Tibial nerve (tissue), 3 donors: ENCODE measurements around the gene ARHGEF11.

Experiments used
- POLR2A ChIP-seq, 2 donors: fragments of 450-650 bp; IDR thresholded peaks; one replicate each; pipeline ENCODE4 v1.6.1; 2017; ENCODE audit warnings: antibody characterized with exemption in 2 of 2, mild to moderate bottlenecking in 2 of 2, moderate library complexity in 2 of 2
- TF ChIP-seq, protein P1 (sequence below), 5 experiments: fragments of 200-600 bp in 3 of 5; fragments of 450-650 bp in 2 of 5; sonication (generic) in 3 of 5; IDR thresholded peaks; one replicate each; pipeline ENCODE4 v1.5.1; 2016 to 2019; ENCODE audit warnings: antibody characterized with exemption in 5 of 5, mild to moderate bottlenecking in 3 of 5, moderate library complexity in 2 of 5

DNA sequence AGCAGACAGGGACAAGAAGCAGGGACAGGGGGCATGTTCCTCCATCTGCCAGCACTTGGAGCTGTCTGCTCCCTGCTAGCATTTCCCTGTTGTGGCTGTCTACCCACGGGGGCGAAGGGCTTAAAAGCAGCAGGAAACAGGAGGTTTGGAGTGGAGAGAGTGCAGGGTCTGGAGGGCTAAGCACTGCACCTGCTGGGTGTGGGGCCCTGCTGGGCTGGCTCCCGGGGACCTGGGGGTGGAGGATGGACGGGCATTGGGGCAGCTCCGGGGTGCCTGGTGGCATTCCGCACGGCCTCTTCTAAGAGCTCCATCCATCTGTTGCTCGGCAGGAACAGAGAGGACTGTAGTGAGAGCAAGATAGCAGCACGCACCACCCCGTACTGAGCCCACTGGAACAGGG, 103.9 kb downstream of the ARHGEF11 start:
- TF ChIP-seq, protein P1, sequence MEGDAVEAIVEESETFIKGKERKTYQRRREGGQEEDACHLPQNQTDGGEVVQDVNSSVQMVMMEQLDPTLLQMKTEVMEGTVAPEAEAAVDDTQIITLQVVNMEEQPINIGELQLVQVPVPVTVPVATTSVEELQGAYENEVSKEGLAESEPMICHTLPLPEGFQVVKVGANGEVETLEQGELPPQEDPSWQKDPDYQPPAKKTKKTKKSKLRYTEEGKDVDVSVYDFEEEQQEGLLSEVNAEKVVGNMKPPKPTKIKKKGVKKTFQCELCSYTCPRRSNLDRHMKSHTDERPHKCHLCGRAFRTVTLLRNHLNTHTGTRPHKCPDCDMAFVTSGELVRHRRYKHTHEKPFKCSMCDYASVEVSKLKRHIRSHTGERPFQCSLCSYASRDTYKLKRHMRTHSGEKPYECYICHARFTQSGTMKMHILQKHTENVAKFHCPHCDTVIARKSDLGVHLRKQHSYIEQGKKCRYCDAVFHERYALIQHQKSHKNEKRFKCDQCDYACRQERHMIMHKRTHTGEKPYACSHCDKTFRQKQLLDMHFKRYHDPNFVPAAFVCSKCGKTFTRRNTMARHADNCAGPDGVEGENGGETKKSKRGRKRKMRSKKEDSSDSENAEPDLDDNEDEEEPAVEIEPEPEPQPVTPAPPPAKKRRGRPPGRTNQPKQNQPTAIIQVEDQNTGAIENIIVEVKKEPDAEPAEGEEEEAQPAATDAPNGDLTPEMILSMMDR (IDR thresholded peaks at IDR 0.05): no peak
- TF ChIP-seq POLR2A (IDR thresholded peaks at IDR 0.05): no peak
